Measurements from ENCODE around the gene TDG. TPM values are rescaled to one million over a fixed set of nuclear protein-coding genes. Genes with fewer than 3 reads are reported as not detected.

Gene TDG
- total RNA-seq, 1 experiment from 2014 or later, result 70.3 TPM

GRCh38 chr12:103930787-103931735 is 34.6 kb upstream of the TDG start:
- Mint-ChIP-seq H3K27me3 (ENCODE audit: low read depth) (no peaks in the 10 kb centered on the region), H3K4me1 (peaks cover 28 to 30% of the 10 kb centered on the region in 2 experiments), H3K36me3 (ENCODE audit: insufficient read depth in 1 of 3, low read depth in 3 of 3) (peaks cover 43 to 53% (median 46%) of the 10 kb centered on the region in 3 experiments), H3K27ac (peak overlapping the region; percentile 59 to 98 (median 73); a peak in 5 of 7 replicates), H3K4me3 (peak overlapping the region; percentile 80 to 91), H3K9me3 (no peaks in the 10 kb centered on the region)
- Histone ChIP-seq H4K91ac (ENCODE audit: insufficient read length, low read depth, low read length) (no peak overlapping the region), H3K23me2 (ENCODE audit: insufficient read length, low read depth, low read length, poor library complexity, severe bottlenecking) (peaks cover 15% of the 10 kb centered on the region), H3K4ac (ENCODE audit: low read depth, low read length) (no peak overlapping the region; the same call in 1 of the 2 replicates), H3K79me1 (ENCODE audit: insufficient read depth, low read depth, low read length, poor library complexity, severe bottlenecking) (peaks cover 7% of the 10 kb centered on the region), H3K9ac (ENCODE audit: extremely low read depth, insufficient read length, low read length) (peak overlapping the region; percentile 95), H3K27ac (ENCODE audit: insufficient read length, low read depth, low read length) (no peak overlapping the region), H2BK120ac (ENCODE audit: low read depth, low read length, poor library complexity, severe bottlenecking) (no peak overlapping the region), H2BK5ac (ENCODE audit: insufficient read length, low read length) (no peak overlapping the region), H2BK12ac (ENCODE audit: insufficient read length, low read depth, low read length) (no peak overlapping the region), H3K79me2 (ENCODE audit: insufficient read depth, low read length) (peaks cover 20% of the 10 kb centered on the region), H4K8ac (replicated peaks; ENCODE audit: insufficient read length, low read depth, low read length) (no peak overlapping the region), H2BK15ac (ENCODE audit: low read depth, low read length) (no peak overlapping the region), H3K4me1 (ENCODE audit: insufficient read depth, low read length) (no peaks in the 10 kb centered on the region; the same call in 1 of the 2 replicates), H4K5ac (ENCODE audit: insufficient read length, low read depth, low read length) (no peak overlapping the region), H2BK20ac (ENCODE audit: low read depth, low read length, poor library complexity, severe bottlenecking) (no peak overlapping the region), H3K4me2 (ENCODE audit: insufficient read depth, insufficient read length, low read length) (peak overlapping the region; percentile 86), H3K27me3 (ENCODE audit: insufficient read depth, low read length) (no peaks in the 10 kb centered on the region), H3K9me3 (ENCODE audit: control insufficient read depth, low read depth, low read length) (no peaks in the 10 kb centered on the region), H3K18ac (ENCODE audit: insufficient read length, low read depth, low read length) (peak overlapping the region; percentile 90), H3K56ac (ENCODE audit: insufficient read length, low read depth, low read length) (no peak overlapping the region), H3K23ac (ENCODE audit: insufficient read length, low read depth, low read length) (no peak overlapping the region), H2AFZ (ENCODE audit: low read length) (no peak overlapping the region), H3K14ac (ENCODE audit: insufficient read depth, low read length) (peak overlapping the region; percentile 96; the same call in 1 of the 2 replicates), H4K20me1 (ENCODE audit: control insufficient read depth, insufficient read depth, insufficient read length) (peaks cover 2% of the 10 kb centered on the region), H2AK5ac (ENCODE audit: insufficient read length, low read length) (no peak overlapping the region), H3T11ph (ENCODE audit: low read length) (no peak overlapping the region)
- no peak for TF ChIP-seq CTCF (conservative IDR thresholded peaks at IDR 0.05)
- DNase-seq, result peak; percentile 32
- WGBS (ENCODE audit: extremely low coverage, insufficient read length, low lambda C conversion rate), result no CpG with 5 or more reads among the region's 37 CpGs

All from H9 (cell line).